NB4 (cell line): Measurements from ENCODE around the gene ZNF324.

Source experiments
- CTCF ChIP-seq: IDR thresholded peaks from one replicate; pipeline ENCODE4 v1.5.1; 2012; ENCODE audit warnings: low read depth, low read length
- MYC ChIP-seq: IDR thresholded peaks from 2 replicates; pipeline ENCODE4 v1.6.1; 2011; ENCODE audit warnings: low read depth, low read length
- POLR2A ChIP-seq: IDR thresholded peaks from 2 replicates; pipeline ENCODE4 v1.6.1; 2011; ENCODE audit warnings: mild to moderate bottlenecking; ENCODE audit not compliant: insufficient read length; ENCODE audit errors: extremely low read depth

GRCh38 chr19:58440556-58440955, 26.3 kb upstream of the ZNF324 start:
- no peak for TF ChIP-seq CTCF
- TF ChIP-seq POLR2A, result no peak
- TF ChIP-seq MYC, result no peak
